ENCODE measurements around the gene CERKL. TPM values are rescaled to one million over a fixed set of nuclear protein-coding genes. Genes with fewer than 3 reads are reported as not detected.

CERKL gene
- total RNA-seq, 4 donors from 2014 or later: not detected

- intact Hi-C loops (cut with DNase I; ENCODE audit: low total_unique reads): no loop called here
- WGBS, 2 donors: 6 to 8% methylated on average over 41 to 42 of the region's 42 CpGs
- TF ChIP-seq, protein P1, sequence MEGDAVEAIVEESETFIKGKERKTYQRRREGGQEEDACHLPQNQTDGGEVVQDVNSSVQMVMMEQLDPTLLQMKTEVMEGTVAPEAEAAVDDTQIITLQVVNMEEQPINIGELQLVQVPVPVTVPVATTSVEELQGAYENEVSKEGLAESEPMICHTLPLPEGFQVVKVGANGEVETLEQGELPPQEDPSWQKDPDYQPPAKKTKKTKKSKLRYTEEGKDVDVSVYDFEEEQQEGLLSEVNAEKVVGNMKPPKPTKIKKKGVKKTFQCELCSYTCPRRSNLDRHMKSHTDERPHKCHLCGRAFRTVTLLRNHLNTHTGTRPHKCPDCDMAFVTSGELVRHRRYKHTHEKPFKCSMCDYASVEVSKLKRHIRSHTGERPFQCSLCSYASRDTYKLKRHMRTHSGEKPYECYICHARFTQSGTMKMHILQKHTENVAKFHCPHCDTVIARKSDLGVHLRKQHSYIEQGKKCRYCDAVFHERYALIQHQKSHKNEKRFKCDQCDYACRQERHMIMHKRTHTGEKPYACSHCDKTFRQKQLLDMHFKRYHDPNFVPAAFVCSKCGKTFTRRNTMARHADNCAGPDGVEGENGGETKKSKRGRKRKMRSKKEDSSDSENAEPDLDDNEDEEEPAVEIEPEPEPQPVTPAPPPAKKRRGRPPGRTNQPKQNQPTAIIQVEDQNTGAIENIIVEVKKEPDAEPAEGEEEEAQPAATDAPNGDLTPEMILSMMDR (IDR thresholded peaks at IDR 0.05): no peak
- no peak for TF ChIP-seq POLR2A (IDR thresholded peaks at IDR 0.05)
- DNase-seq (ENCODE audit: low spot score in 2 of 2): no peak
- H3K4me3 ChIP-seq (ENCODE audit: low read depth, poor library complexity, severe bottlenecking): no peak overlapping the region
Observed at GRCh38 chr2:181682795-181683517, 26.1 kb upstream of the CERKL start.

- TF ChIP-seq POLR2A (IDR thresholded peaks at IDR 0.05): no peak
- TF ChIP-seq, protein P1 (IDR thresholded peaks at IDR 0.05): no peak
- no peak for DNase-seq (ENCODE audit: low spot score in 2 of 2)
- 10 to 12% methylated on average over 24 of the region's 24 CpGs for WGBS, 2 donors
- intact Hi-C loops (cut with DNase I; ENCODE audit: low total_unique reads): no loop called here
- no peak overlapping the region for H3K4me3 ChIP-seq (ENCODE audit: low read depth, poor library complexity, severe bottlenecking)
Observed at GRCh38 chr2:181682026-181682789, 25.3 kb upstream of the CERKL start.

GRCh38 chr2:181680937-181681811 lies 24.3 kb upstream of the CERKL start:
- H3K4me3 ChIP-seq (ENCODE audit: low read depth, poor library complexity, severe bottlenecking): no peak overlapping the region
- WGBS, 2 donors: 2 to 4% methylated on average over 38 of the region's 38 CpGs
- intact Hi-C loops (cut with DNase I; ENCODE audit: low total_unique reads): no loop called here
- TF ChIP-seq POLR2A (IDR thresholded peaks at IDR 0.05): no peak
- TF ChIP-seq, protein P1 (IDR thresholded peaks at IDR 0.05): no peak
- no peak for DNase-seq (ENCODE audit: low spot score in 2 of 2)

GRCh38 chr2:181680055-181680936 lies 23.4 kb upstream of the CERKL start, which contains the start of gene NEUROD1:
NEUROD1 (minus strand) TSS chr2:181680517; CDS start chr2:181678860, 1,657 bp downstream.
- 2 to 3% methylated on average over 44 to 45 of the region's 45 CpGs for WGBS, 2 donors
- H3K4me3 ChIP-seq (ENCODE audit: low read depth, poor library complexity, severe bottlenecking): no peak within 1 kb of the TSS
- no peak for DNase-seq (ENCODE audit: low spot score in 2 of 2)
- TF ChIP-seq, protein P1 (IDR thresholded peaks at IDR 0.05): no peak
- no peak for TF ChIP-seq POLR2A (IDR thresholded peaks at IDR 0.05)
- intact Hi-C loops (cut with DNase I; ENCODE audit: low total_unique reads): no loop called here

DNA sequence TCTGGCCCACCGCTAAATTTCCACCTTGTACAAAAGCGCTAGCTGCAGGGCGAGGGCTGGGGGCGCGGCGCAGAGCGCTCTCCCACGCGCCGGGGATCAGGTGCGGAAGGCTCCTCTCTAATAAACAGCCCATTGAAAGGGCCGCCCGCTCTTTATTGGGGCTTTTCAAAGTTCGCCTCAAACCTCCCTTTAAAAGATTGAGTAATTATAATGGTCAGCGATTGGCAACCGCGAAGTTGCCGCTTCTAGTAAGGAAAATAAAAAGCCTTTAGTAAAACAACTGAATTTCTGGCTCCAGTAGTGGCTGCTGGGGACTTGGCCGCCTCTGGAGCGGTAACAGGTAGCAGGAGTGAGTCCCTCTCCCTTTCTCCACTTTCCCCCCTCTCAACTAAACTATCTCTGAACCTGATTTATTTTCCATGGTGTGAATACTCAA lies 22.7 kb upstream of the CERKL start:
- intact Hi-C loops (cut with DNase I; ENCODE audit: low total_unique reads): no loop called here
- TF ChIP-seq, protein P1 (IDR thresholded peaks at IDR 0.05): no peak
- no peak for TF ChIP-seq POLR2A (IDR thresholded peaks at IDR 0.05)
- no peak overlapping the region for H3K4me3 ChIP-seq (ENCODE audit: low read depth, poor library complexity, severe bottlenecking)
- no peak for DNase-seq (ENCODE audit: low spot score in 2 of 2)
- 4% methylated on average over 20 of the region's 20 CpGs for WGBS, 2 donors
